Erythroblast (primary cell): Measurements from ENCODE around the gene MACROD2.

Source experiments
- GATA1 ChIP-seq: IDR thresholded peaks from 2 replicates; pipeline ENCODE4 v1.6.1; 2011; ENCODE audit warnings: low read depth, mild to moderate bottlenecking, control low read depth, low read length, moderate library complexity
- POLR2A ChIP-seq: IDR thresholded peaks from 2 replicates; pipeline ENCODE4 v1.6.1; 2011; ENCODE audit warnings: mild to moderate bottlenecking, low read length

- TF ChIP-seq POLR2A, result no peak
- TF ChIP-seq GATA1, result no peak
Measured at GRCh38 chr20:14716351-14716801, 721.1 kb downstream of the MACROD2 start.
